Ammon's horn (tissue), 1 donor: ENCODE data around the gene LYST.
A peak's percentile ranks its signal among the peaks of the same experiment; 100 is the strongest.
"Not testable (repeated sequence)": the region's sequence is repeated elsewhere in the genome, so short reads cannot be mapped to it uniquely, and the experiment has no call there.

ENCODE experiments used
- DNase-seq: peaks from one replicate; pipeline ENCODE4 v3.0.0-alpha.2; 2016; ENCODE audit warnings: low spot score

The LYST gene, protein sequence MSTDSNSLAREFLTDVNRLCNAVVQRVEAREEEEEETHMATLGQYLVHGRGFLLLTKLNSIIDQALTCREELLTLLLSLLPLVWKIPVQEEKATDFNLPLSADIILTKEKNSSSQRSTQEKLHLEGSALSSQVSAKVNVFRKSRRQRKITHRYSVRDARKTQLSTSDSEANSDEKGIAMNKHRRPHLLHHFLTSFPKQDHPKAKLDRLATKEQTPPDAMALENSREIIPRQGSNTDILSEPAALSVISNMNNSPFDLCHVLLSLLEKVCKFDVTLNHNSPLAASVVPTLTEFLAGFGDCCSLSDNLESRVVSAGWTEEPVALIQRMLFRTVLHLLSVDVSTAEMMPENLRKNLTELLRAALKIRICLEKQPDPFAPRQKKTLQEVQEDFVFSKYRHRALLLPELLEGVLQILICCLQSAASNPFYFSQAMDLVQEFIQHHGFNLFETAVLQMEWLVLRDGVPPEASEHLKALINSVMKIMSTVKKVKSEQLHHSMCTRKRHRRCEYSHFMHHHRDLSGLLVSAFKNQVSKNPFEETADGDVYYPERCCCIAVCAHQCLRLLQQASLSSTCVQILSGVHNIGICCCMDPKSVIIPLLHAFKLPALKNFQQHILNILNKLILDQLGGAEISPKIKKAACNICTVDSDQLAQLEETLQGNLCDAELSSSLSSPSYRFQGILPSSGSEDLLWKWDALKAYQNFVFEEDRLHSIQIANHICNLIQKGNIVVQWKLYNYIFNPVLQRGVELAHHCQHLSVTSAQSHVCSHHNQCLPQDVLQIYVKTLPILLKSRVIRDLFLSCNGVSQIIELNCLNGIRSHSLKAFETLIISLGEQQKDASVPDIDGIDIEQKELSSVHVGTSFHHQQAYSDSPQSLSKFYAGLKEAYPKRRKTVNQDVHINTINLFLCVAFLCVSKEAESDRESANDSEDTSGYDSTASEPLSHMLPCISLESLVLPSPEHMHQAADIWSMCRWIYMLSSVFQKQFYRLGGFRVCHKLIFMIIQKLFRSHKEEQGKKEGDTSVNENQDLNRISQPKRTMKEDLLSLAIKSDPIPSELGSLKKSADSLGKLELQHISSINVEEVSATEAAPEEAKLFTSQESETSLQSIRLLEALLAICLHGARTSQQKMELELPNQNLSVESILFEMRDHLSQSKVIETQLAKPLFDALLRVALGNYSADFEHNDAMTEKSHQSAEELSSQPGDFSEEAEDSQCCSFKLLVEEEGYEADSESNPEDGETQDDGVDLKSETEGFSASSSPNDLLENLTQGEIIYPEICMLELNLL (N-terminal part only)

DNA sequence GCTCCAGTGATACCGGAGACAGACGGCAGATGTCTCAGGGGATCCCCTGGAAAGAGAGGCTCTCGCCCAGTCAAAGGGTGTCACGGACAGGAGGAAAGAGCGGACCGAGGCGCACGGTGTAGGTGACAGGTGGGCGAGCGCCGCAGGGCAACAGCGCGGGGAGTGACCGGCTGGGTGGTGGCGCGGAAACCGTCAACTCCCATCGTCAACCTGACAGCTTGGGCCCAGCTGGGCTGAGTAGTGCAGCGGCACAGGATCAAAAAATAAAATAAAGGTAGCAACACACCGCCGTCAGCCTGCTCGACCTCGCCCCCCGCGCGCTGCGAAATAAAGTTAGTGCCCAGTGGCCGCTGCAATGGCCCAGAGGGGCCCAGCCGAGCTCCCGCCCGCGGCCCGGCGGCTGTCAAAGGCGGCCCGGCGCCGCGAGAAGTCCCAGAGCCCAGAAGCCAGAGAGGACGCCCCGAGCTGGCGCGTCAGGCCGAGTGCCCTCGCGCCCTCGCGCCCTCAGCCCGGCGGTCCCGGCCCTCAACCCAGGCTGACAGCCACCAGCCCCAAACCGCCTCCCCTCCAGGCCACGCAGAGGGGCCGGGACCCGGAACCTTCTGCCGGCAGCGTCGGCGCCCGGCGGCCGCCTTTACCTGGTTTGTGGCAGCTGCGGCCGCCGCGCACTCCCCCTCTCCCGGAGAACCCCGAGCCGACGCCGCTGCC is at the start of gene LYST:
Gene LYST, minus strand, starts transcription at position 702 of the 708 bp plus-strand sequence. CDS start 36,489 bp downstream, outside the sequence.
- DNase-seq: peak; percentile 57

DNA sequence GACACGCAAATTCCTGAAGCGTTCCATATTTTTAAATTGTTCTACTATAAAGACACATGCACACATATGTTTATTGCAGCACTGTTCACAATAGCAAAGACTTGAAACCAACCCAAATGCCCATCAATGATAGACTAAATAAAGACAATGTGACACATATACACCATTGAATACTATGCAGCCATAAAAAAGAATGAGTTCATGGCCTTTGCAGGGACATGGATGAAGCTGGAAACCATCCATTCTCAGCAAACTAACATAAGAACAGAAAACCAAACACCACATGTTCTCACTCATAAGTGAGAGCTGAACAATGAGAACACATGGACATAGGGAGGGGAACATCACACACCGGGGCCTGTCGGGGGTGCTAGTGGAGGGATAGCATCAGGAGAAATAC is 48.8 kb upstream of the LYST start:
- DNase-seq: not testable (repeated sequence)

DNA sequence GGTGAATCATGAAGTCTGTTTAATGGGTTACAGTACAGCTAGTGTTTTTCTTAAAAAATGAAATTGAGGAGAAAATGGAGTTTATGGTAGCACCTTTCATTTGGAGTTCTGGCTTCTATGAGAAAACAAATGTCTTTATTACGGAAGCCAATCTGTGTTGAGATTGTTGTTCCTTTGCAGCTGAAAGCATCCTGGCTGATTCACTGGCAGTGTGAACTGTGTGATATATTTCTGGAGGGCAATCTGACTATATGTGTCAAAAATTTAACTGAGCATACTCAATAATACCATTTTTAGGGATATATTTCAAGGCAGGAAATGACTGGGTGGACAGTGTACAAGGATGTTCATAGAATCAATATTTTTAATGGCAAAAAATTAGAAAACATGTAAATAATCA is 46.6 kb upstream of the LYST start:
- DNase-seq: no peak

DNA sequence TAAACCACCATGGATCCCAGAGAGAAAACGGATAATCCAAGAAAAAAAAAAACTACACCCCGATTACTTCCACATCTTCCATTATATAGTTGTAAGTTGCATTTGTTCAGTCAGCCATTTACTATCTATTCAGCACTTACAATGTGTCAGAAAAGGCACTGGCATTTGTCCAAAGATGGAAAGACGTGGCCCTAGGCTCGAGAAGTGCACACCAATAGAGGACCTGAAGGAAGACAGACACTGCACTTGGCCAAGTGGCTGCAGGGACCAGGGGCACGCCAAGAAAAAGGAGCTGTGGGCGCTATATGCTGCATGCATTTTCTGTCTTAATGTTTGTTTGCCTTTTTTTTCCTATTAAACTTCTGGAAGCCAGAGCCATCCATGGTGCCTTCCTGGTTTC is 45.2 kb upstream of the LYST start:
- DNase-seq: no peak

DNA sequence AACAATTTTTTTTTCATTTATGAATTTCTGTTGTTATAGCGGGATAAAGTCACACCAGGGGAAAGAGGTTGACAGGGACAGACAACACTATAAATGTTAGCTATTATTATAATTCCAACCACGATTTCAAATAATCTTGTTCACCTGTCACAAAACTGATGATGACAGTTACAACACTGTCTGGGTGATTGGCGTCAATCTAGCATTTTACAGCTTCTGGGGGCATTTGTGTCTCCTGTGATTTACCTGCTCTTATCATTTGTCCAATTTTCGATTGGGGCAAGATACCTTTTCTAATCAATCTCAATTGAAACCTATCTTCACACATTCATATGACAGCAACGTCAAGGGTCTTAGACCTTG is 44.6 kb upstream of the LYST start:
- no peak for DNase-seq

DNA sequence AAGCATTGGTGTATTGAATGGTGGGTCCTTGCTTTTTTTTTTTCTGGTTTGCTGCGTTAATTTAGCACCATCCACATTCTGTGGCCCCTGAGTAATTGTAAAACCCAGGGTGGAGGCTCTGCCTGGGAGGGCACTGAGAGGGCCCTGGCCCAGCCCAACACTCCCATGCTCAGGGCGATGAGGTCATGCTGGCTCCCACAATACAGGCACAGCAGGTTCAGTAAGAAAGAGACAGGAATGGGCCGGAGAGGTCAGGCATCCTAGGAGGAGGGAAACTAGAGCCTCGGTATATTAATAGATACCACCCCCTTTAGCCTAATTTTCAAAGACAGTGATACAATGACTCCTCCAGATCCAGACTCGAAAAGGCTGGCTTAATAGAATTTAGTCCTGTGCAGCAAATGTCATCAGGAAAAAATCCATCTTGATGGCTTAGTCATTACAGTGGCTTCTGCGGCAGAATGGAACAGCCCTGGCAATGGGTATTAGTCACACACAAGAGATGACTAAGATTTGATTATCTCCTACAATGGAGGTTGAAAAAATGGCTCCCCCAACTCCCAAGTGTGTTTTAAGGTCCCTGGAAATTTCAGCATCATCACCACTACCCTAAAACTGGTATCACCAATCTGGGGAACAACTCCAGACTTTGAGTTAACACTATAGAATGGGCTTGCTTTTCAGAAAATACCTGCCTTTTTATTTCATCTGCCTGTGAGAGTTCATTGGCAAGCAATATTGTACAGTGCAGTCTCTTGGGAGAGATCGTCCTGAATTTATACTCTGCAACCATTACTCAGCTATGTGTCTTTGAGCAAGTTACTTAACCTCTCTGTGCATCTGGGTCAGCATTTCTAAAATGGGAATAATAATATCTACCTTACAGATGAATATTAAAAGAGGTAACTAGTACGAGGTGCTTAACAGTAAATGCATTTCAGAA is 43.9 kb upstream of the LYST start:
- DNase-seq: peak; percentile 60

DNA sequence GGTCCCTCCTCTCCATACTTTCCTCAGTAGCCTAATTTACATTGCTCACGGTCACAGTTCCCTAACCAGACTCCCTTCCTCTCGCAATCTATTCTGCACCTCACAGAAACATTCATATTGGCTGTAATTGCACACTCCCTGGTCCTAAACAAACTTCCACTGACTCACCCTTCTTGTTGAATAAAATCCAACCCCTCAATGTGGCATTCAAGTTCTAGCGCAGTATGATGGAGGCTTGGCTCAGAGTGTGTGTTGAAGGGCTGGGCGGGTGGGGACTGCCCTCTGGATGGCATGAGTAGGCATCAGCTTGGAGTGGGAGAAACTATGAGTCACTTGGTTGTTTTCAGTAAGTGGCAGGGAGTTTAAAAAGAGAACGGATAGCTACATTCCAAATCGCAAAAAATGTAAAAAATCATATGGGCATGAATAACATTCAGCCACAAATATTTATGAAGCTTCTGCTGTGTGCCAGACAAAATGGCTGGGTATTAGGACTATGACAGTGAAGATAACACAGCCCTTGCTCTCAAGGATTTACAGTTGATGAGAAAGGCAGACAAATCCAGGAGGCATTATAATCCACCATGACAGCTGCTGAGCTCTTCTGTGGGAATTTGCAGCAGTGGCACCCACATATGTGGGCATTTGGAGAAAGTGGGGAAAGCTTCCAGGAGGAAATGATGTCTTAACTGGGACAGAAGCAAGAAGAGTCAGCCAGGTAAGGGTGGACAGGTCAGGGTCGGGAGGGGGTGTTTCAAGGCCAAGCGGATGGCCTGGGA is 42.2 kb upstream of the LYST start:
- no peak for DNase-seq

DNA sequence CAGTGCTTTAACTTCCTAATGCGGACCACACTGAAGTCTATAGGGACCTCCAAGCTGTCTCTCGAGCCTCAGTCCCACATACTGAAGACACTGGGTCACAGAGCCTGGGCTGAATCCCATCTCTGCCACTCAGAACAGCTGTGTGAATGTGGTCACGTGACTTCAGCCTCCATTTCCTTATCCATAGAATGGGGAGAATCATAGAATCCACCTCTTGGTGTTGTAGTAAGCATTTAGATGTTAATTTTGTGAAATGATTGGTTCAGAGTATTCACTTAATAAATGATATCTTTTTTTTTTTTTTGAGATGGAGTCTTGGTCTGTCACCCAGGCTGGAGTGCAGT is 41.2 kb upstream of the LYST start:
- no peak for DNase-seq

DNA sequence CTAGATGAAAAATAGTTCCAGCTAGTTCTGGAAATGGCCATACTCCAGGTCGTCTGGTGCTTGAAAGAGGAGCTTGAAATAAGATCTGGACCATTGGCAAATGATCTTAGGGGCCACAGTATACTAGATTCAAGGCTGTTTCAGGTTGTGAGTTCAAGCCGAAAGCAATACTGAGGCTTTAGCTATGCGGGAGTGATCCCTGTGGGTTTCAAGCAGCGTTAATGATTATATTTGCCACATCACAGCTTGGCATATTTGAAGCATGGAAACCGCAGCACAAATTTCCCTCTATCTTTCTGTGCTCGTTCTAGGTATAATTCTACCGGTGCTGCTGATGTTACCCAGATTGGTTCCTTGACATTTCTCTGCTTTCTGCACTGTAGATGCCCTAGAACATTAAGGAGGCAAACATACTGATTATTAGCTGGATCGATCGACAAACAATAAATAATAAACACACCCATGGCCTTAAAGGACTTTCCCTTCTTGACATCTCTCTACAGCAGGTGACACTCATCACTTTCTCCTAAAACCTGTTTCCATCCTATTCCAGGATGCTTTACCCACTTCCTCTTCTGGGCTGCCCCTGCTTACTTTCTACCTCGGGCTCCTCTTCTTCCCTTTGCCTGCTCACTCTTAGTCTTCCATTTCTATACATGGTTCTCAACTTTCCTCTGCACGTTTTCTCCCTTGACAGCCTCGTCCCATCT is 40.6 kb upstream of the LYST start:
- no peak for DNase-seq

DNA sequence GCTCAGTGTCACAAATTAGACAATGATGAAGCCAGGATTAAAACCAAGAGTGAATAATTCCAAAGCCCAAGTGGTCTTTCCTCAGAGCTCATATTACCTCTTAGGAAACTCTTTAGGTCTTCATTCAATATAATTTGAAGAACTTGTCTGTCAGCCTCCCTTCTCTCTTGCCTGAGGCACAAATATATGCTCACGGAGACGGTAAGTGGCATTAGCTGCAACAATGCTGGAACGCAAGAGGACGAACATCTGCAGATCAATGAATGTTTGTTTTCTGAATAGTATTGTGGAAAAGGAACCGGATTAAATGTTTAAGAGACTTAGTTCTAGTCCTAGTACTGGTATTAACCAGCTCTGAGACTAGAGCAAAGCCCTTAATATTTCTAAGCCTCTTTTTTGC is 39.7 kb upstream of the LYST start:
- DNase-seq: no peak

DNA sequence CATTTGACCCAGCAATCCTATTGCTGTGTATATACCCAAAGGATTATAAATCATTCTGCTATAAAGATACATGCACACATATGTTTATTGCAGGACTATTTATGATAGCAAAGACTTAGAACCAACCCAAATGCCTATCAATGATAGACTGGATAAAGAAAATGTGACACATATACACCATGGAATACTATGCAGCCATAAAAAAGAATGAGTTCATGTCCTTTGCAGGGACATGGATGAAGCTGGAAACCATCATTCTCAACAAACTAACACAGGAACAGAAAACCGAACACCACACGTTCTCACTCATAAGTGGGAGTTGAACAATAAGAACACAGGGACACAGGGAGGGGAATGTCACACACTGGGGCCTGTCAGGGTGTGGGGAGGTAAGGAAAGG is 37.1 kb upstream of the LYST start:
- DNase-seq: not testable (repeated sequence)

DNA sequence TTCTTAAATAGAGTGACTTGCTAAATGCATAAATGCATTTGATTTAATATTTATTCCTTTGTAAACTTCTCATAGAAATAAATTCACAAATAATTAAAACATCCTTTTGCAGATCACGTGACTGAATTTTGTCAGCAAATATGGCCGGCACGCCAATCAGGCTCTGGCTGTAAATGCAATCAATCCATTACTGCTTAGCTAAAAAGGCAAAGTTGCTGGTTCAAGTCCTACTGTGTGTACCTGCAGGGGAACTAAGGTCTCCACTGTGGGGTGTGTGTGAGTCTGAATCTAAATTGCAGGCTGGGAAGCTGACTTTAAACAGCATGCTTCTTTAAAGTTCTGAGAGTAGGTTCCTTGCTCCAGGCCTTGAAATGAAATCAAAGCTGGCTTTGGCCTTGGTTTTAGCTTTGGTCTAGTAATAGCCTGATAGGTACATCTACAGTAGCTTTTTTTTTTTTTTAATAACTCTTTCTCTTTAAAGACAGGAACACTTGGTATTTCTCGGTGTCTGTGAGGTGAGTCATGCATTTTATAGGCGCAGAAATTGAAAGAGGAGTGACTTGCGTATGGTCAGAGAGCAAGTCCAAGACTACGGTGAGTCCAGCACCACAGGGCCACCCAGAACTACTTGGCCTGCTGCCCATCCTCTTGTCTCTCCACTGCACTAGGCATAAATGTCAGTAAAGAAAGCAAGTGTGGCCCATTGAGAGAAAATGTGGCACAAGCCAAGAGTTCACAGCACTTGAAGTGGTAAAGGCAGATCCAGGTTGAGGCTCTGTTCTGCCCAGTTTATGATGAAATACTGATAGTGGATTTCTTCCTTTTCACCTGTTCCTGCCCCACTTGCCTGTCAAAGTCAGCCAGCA is 36.2 kb upstream of the LYST start:
- DNase-seq: no peak

DNA sequence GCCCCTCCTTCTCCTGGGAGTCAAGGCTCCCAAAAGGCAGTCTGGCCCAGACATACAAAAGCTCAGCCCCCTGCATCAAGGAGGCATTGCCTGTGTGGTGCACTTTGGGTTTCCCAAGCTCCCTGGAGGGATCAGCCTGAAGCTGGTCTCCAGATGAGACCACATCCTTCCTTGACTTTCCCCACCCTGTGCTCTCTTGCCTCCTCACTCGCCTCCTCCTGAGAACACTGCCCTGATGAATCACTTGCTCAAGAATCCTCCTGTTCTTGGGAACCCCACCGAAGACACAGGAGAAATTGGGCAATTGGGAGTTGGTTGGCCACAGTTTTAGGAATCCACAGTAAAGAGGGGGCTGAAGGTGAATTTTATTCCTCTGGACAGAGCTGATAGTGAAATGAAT is 34.8 kb upstream of the LYST start:
- no peak for DNase-seq

DNA sequence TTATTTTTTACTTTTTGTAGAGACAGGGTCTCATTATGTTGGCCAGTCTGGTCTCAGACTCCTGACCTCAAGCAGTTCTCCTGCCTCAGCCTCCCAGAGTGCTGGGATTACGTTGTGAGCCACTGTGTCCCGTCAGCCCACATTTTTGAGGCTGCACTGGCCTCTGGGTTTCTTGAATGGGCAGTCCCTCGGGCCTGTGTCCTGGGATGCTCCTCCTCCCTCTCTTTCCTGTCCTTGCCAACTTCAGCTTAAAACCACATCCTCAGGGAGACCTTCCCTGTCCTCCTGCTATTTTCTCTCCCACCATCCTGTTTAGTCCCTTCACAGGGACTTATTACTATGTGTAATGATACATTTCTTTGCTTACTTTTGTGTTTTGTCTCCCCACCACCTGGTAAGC is 31.4 kb upstream of the LYST start:
- DNase-seq: no peak

DNA sequence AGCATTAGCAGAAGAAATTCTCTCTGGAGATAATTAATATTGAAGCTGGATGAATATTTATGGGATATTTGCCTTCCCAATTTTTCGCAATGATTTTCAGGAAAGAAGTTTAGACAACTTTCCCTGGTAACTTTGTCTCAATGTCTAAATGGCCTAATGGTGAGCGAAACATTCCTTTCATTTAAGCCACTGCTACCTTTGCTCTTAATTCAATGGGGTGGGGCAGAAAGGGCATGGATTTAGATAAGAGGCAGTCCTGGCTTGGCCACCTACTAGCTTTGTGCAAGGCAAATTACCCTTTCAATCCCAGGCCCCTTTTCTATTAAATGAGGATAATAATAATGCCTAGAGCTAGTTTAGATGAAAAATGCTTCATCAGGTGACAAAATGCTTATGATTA is 27.1 kb upstream of the LYST start:
- no peak for DNase-seq

DNA sequence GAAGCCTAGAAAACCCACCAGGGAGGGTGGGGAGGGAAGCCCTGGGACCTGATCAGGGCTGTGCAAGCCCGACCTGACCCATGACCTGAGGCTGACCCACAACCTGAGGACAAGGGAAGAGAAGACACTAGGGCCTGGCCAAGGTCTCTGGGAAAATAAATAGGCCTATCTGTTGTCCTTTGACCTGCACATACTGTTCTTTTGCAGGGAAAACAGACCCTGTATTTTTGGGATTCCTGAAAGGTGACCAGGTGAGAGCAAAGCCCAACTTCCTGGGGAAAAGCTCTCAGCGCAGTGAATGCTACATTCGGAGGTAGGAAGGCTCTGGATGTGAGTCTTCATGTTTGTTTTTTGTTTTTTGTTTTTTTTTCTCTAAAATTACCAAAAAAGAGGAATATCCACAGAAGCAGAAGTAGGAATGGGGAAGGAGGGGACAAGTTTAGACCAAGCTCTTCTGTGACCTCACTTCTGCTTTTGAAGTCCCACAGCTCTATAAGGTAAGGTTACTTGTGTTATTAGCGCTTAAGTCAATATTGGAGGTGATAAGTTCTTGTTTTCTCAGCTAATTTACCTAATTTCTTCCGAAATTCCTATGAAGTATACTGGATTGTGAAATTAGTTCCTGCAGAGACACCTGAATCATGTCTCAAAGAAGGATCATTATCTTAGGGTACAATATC is 26.2 kb upstream of the LYST start:
- DNase-seq: peak; percentile 40

DNA sequence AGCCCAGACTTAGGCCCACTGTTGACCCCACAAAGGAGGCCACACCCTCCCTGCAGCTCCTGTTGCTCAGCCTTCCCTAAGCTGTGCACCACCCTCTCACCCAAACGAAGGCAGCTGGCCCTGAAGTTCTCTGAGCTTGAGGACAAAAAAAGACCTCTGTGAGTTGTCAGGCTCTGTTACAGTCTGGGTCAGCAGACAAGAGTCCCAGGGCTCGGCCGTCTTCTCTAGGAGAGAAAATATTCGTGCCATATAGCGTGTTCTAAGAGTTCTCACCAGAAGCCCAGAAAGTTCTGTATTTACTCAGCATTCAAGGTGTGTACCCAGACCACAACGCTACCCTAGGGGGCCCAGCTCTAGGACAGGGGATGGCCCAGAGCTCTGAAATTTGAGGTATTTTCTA is 25.5 kb upstream of the LYST start:
- no peak for DNase-seq
